Cerebellar nuclear complex (tissue), 1 donor: ENCODE results near the gene CDH4.
"Not testable (repeated sequence)": the region's sequence is repeated elsewhere in the genome, so short reads cannot be mapped to it uniquely, and the experiment has no call there.

Source experiments
- DNase-seq, 2 experiments: peaks; one replicate each; lab custom pipeline; 2025; lab: John Stamatoyannopoulos, UW

The CDH4 gene

DNA sequence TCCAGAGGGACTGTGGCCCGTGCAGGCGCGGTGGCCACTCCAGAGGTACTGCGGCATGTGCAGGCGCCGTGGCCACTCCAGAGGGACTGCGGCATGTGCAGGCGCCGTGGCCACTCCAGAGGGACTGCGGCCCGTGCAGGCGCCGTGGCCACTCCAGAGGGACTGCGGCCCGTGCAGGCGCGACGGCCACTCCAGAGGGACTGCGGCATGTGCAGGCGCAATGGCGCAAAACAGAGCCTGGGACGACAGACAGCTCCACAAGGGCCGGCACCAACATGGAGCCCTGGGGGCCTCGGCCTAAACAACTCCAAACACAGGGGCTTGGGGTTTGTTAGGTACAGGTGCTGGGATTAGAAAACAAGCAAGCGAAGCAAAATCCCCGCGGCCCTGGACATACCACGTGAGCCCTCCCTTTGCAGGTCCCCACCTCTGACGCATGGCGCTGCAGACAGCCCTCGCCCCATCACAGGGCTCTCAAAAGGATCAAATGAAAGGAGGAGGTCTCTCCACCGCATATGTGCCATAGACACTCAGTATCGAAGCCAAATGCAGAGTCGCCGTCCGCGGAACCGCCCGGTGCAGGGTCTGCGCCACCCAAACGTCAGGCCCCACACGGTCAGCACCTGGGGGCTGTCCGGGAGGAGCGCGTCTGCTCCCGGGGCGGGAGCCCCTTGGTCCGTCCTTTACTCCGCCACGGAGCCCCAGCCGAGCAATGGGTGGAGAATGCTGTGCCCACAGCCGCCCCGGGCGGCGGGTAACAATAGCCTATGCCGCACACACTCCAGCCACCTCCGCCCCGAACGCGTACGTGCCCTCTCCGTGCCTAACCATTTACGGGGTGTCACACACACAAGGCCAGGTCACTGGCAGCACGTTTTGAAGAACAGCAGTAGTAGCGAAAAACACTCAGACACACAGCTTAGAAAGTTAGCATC lies 727.9 kb downstream of the CDH4 start:
- no peak for DNase-seq

DNA sequence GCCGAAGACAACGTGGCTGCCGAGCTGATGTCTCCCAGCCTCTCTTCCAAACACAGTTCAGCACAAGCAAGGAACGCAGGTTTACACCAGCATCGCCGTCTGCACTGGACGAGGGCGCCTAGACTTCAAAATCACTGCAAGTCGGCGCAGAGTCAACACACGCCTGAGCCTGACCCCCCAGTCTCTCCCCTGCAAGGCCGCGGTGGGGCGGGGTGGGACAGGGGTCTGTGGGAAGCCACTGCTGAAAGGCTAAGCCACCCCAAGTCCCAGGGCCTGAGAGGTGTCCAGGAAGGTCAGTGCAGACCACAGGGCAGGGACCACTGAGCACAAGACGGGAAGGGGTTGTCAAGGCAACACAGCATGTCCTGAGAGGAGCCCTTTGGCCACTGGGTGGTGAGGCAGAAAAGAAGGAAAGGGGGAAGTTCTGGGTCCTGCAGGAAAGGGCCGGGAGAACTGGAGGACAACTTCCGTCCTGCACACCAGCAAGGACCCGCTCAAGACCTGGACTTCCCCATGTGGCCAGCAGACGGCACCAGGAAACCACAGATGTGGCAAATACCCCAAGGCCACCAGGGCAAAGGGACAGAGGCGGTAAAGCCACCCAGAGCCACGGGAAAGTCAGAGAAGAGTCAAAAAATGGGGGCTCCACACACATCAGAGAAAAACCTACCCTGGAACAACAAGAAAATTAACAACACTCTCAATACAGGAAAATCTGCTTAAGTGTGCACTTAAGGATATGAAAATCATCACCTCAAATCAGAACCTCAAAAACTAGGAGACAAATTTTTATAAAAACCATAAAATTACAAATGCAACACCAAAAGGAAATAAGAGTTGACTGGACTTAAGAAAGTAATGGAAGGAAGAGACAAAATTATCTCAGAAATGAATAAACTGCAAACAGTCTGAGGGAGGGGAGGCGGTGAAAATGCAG lies 728.9 kb downstream of the CDH4 start:
- no peak for DNase-seq

DNA sequence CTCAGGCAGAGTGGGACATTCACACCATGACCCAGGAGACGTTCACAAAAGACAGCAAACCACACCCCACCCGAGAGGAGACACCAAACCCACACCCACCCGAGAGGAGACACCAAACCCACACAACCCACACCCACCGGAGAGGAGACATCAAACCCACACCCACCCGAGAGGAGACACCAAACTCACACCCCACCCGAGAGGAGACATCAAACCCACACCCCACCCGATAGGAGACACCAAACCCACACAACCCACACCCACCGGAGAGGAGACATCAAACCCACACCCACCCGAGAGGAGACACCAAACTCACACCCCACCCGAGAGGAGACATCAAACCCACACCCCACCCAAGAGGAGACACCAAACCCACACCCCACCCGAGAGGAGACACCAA lies 729.6 kb downstream of the CDH4 start:
- DNase-seq = not testable (repeated sequence)

DNA sequence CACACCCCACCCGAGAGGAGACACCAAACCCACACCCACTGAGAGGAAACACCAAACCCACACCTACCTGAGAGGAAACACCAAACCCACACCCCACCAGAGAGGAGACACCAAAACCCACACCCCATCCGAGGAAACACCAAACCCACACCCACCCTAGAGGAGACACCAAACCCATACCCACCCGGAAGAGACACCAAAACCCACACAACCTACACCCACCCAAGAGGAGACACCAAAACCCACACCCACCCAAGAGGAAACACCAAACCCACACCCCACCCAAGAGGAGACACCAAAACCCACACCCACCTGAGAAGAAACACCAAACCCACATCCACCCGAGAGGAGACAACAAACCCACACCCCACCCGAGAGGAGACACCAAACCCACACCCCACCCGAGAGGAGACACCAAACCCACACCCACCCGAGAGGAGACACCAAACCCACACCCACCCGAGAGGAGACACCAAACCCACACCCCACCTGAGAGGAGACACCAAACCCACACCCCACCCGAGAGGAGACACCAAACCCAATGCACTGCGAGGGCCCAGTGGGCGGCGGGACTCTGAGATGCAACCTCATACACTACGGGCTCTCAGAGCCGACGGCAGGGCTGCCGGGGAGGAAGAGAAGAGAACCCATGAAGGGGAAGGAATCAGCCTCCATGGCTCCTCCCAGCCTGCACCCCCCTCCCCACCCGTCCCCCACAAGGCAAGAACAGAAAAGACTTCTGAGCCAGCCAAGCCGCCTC lies 730.3 kb downstream of the CDH4 start:
- DNase-seq = no peak

DNA sequence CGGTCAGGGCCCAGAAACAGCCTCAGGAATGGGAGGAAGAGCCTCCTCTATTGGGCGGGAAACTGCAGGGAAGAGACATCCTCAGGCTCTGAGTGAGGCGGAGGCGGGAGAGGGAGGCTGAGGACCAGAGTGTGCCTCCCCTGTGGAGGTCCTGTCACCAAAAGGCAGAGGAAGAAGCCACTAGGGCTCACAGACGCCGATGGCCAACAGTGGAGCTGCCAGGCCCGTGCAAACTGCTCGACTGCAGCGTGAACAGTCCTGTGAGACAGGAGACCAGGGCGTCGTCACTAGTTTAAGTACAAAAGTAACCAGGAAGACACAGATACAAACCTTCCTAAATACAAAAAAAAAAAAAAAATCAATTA lies 730.9 kb downstream of the CDH4 start:
- DNase-seq = no peak

DNA sequence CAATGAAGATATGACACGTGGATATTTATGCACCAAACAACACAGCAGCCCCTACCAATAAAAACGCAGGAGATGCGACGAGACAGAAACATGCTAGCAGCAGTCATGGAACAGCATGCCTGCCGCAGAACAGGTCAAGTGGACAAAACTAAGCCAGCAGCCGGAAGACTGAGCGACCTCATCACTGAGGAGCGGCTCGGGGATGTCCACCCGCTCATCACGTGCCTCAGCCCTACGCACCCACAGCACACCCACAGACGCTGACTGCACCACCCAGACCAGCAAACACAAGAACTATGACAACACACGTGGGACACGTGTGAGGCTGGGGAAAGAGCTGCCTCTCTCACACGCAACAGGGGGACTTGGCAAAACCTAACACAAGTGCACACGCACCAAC lies 731.9 kb downstream of the CDH4 start:
- no peak for DNase-seq

DNA sequence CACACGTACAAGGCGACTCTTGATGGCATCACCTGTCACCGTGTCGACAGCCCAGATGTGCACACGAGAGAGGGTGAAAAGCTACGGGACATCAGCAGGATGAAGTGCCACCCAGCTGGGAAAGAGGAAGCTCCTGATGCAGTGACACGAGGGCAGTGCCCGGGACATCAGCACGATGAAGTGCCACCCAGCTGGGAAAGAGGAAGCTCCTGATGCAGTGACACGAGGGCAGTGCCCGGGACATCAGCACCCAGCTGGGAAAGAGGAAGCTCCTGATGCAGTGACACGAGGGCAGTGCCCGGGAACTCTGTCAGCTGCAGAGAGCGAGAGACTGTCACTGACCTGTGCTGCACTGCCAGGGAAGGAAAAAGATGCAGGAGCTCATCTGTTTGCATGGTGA lies 732.4 kb downstream of the CDH4 start:
- not testable (repeated sequence) for DNase-seq

DNA sequence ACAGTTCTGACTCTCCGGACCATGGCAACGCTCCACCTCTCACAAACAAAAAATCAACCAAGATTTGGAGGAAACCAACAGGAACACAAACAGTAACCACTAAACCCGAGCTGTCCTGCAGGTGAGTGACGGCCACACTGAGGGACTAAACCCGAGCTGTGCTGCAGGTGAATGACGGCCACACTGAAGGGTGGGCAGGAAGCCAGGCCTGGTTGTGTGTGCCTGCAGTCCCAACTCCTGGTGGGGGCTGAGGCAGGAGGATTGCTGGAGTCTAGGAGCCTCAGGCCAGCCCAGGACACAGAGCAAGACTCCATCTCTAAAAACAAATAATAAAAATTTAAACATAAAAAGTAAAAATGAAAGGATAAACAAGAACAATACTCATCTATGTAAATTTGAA lies 733.0 kb downstream of the CDH4 start:
- no peak for DNase-seq

DNA sequence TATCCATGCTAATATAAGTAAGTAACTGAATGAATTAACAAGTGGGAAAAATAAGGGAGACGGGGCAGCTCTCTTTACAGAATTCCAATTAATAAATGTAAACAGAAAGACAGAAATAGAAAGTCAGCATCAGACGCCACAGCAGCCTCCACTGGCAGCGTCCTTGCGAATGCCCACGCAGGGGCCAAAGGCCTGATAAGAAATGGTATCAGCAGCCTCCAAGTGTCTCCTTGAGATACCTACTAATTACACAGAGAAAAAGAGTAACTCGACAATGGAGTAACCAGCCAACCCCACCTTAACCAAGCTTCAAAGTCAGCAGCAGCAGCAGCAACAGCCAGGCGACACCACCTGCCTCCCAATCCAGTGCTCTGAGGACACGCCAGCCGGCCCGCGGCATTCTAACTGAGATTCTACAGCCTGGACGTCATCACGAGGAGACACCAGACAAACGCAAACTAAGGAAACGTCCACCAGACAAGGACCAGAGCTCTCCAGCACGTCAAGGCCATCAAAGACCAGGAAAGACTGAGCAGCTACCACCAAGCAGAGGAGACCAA lies 734.8 kb downstream of the CDH4 start:
- no peak for DNase-seq

DNA sequence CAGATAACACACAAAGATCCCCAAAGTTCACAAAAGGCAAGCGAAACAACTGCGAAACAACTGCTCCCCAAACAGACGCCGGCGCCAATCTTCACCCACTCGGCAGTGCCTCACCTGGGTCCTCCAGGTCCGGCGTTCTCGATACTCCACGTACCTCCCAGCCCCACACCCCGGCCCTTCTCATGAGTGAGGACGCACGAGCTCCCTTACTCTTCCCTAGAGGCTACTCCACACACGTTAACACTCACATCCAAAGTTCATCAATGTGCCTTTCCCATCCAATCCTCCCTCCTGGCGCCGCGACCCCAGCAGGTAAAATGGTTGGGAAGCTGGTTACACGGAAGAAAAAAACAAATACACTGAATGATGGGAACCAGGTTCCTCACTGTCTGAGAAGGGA lies 736.6 kb downstream of the CDH4 start:
- DNase-seq = no peak

DNA sequence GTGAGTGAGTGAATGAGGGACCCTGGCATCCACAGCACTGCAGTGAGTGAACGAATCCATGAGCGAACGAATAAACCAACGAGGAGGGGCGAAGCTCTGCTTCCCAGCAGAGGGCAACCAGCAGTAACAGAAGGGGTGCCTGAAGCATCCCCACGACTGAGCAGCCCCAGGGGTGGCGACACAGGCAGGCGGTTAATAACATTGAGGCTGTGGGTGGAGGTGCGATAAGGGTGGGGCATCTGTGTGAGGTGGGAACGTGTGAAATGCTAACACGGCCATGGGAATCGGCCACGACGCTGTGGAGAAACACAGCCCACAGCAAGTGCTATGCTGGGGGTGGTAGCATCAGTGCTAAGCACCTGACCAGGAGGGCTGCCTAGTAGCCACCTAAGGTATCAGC lies 737.7 kb downstream of the CDH4 start:
- DNase-seq = no peak
